D721Med (cell line): ENCODE results near the gene INTS7.

Experiments used
- DNase-seq: peaks from one replicate; pipeline ENCODE4 v3.0.0; 2011; ENCODE audit warnings: low spot score; ENCODE audit not compliant: insufficient read length
- FAIRE-seq: peaks from 2 replicates; lab custom pipeline; 2011; peaks lifted over from hg19 to GRCh38; lab: Jason Lieb, UNC
- CTCF ChIP-seq: IDR thresholded peaks from 2 replicates; pipeline ENCODE4 v1.5.1; 2012; ENCODE audit warnings: mild to moderate bottlenecking, control low read depth; ENCODE audit not compliant: insufficient read depth; ENCODE audit errors: missing control alignments

The INTS7 gene

GRCh38 chr1:211892577-211892976, 142.8 kb downstream of the INTS7 start:
- no peak for TF ChIP-seq CTCF
- DNase-seq (no peak), FAIRE-seq (no peak)

- DNase-seq: no peak
- no peak for TF ChIP-seq CTCF
- FAIRE-seq: no peak
Measured at GRCh38 chr1:211891708-211892107, 143.6 kb downstream of the INTS7 start.
